Activated naive CD8-positive, alpha-beta T cell treated with anti-CD3 and anti-CD28 coated beads, Interleukin-2, amount 10 ng/mL, durations not matched to agents 7 days and 5 days (primary cell): ENCODE measurements around the gene KDM1B. TPM values are rescaled to one million over a fixed set of nuclear protein-coding genes. Genes with fewer than 3 reads are reported as not detected.

Experiments used
- ATAC-seq: fragments of 150-1000 bp; cut with Tn5 transposase; one replicate; pipeline ENCODE4 v1.10.0; 2021; ENCODE audit warnings: low read depth, moderate library complexity
- POLR2A ChIA-PET: fragments of 350-600 bp; sonication (Branson Sonifier 250); formaldehyde crosslinking; loops from one replicate; lab custom pipeline; 2021; ENCODE audit warnings: antibody characterized with exemption; lab: Charles Lee
- DNase-seq: peaks from one replicate; pipeline ENCODE4 v3.0.0; 2021
- H3K27ac Mint-ChIP-seq: one replicate; pipeline ENCODE4 v1.8.0; 2022; ENCODE audit warnings: mild to moderate bottlenecking, mixed read lengths
- H3K27me3 Mint-ChIP-seq: one replicate; pipeline ENCODE4 v1.8.0; 2022; ENCODE audit warnings: mild to moderate bottlenecking, moderate library complexity, mixed read lengths
- H3K36me3 Mint-ChIP-seq: one replicate; pipeline ENCODE4 v1.8.0; 2021; ENCODE audit warnings: mild to moderate bottlenecking, mixed read lengths
- H3K4me1 Mint-ChIP-seq: one replicate; pipeline ENCODE4 v1.8.0; 2021; ENCODE audit warnings: mixed read lengths
- H3K4me3 Mint-ChIP-seq: one replicate; pipeline ENCODE4 v1.8.0; 2022; ENCODE audit warnings: mild to moderate bottlenecking, moderate library complexity, mixed read lengths
- H3K9me3 Mint-ChIP-seq: one replicate; pipeline ENCODE4 v1.8.0; 2021; ENCODE audit warnings: mixed read lengths
- total RNA-seq, 2 experiments: library from RNA; stranded (reverse); gene quantifications; one replicate each; pipeline ENCODE4 v1.2.3, GENCODE V29; 2021

KDM1B gene
- total RNA-seq, 2 experiments from 2014 or later: 9.7 to 10.2 TPM

- DNase-seq (no peak), ATAC-seq (no peak)
- Mint-ChIP-seq H3K27ac (no peak overlapping the region), H3K4me1 (peaks cover 23% of the 10 kb centered on the region), H3K4me3 (no peak overlapping the region), H3K27me3 (no peaks in the 10 kb centered on the region), H3K9me3 (peaks cover 18% of the 10 kb centered on the region), H3K36me3 (peaks cover 74% of the 10 kb centered on the region)
- POLR2A ChIA-PET: no interaction called here
Measured at GRCh38 chr6:18235524-18235923, 80.3 kb downstream of the KDM1B start.

- ATAC-seq: no peak
- peaks cover 68% of the 10 kb centered on the region for H3K36me3 Mint-ChIP-seq
- no peak for DNase-seq
- no peak overlapping the region for H3K4me3 Mint-ChIP-seq
- no peaks in the 10 kb centered on the region for H3K27me3 Mint-ChIP-seq
- peaks cover 22% of the 10 kb centered on the region for H3K4me1 Mint-ChIP-seq
- POLR2A ChIA-PET: interaction anchor here (0.7 kb wide), 1 partner anchor 30 kb away, joined by 5 read pairs; no protein-coding TSS in a partner anchor
- H3K9me3 Mint-ChIP-seq: peaks cover 11% of the 10 kb centered on the region
- no peak overlapping the region for H3K27ac Mint-ChIP-seq
Measured at GRCh38 chr6:18237167-18237566, 81.9 kb downstream of the KDM1B start.

GRCh38 chr6:18240230-18240629, 85.0 kb downstream of the KDM1B start:
- Mint-ChIP-seq H3K9me3 (peaks cover 5% of the 10 kb centered on the region), H3K27ac (no peak overlapping the region), H3K27me3 (no peaks in the 10 kb centered on the region), H3K4me3 (no peak overlapping the region), H3K36me3 (peaks cover 69% of the 10 kb centered on the region), H3K4me1 (peaks cover 29% of the 10 kb centered on the region)
- POLR2A ChIA-PET: no interaction called here
- DNase-seq (no peak), ATAC-seq (no peak)

- Mint-ChIP-seq H3K27me3 (no peaks in the 10 kb centered on the region), H3K4me3 (no peak overlapping the region), H3K4me1 (peaks cover 38% of the 10 kb centered on the region), H3K9me3 (peaks cover 12% of the 10 kb centered on the region), H3K36me3 (peaks cover 70% of the 10 kb centered on the region), H3K27ac (peak overlapping the region; percentile 21)
- POLR2A ChIA-PET: interaction anchor here (0.6 to 1.0 kb wide), 3 partner anchors 12 to 41 kb away, joined by 4 to 5 read pairs (median 5); no protein-coding TSS in a partner anchor
- DNase-seq (no peak), ATAC-seq (no peak)
Measured at GRCh38 chr6:18241208-18242038, 86.2 kb downstream of the KDM1B start.

- ATAC-seq: no peak
- peaks cover 76% of the 10 kb centered on the region for H3K36me3 Mint-ChIP-seq
- no peak for DNase-seq
- H3K27me3 Mint-ChIP-seq: no peaks in the 10 kb centered on the region
- H3K9me3 Mint-ChIP-seq: peaks cover 14% of the 10 kb centered on the region
- H3K4me3 Mint-ChIP-seq: no peak overlapping the region
- POLR2A ChIA-PET: interaction anchor here (0.8 to 1.0 kb wide), 2 partner anchors 11 to 42 kb away, joined by 4 to 5 read pairs; no protein-coding TSS in a partner anchor
- peak overlapping the region; percentile 58 for H3K27ac Mint-ChIP-seq
- peaks cover 44% of the 10 kb centered on the region for H3K4me1 Mint-ChIP-seq
Measured at GRCh38 chr6:18242062-18242851, 87.0 kb downstream of the KDM1B start.

GRCh38 chr6:18243302-18243893, 88.2 kb downstream of the KDM1B start:
- ATAC-seq: no peak
- Mint-ChIP-seq H3K27ac (peak overlapping the region; percentile 19), H3K27me3 (no peaks in the 10 kb centered on the region), H3K9me3 (peaks cover 14% of the 10 kb centered on the region), H3K4me1 (peaks cover 44% of the 10 kb centered on the region), H3K4me3 (no peak overlapping the region), H3K36me3 (peaks cover 80% of the 10 kb centered on the region)
- DNase-seq: no peak
- POLR2A ChIA-PET: no interaction called here

GRCh38 chr6:18244251-18244650, 89.0 kb downstream of the KDM1B start:
- Mint-ChIP-seq H3K4me1 (peaks cover 45% of the 10 kb centered on the region), H3K27me3 (no peaks in the 10 kb centered on the region), H3K27ac (no peak overlapping the region), H3K4me3 (no peak overlapping the region), H3K36me3 (peaks cover 85% of the 10 kb centered on the region), H3K9me3 (peaks cover 15% of the 10 kb centered on the region)
- POLR2A ChIA-PET: interaction anchor here (0.7 kb wide), 1 partner anchor 355 kb away, joined by 3 read pairs; no protein-coding TSS in a partner anchor
- DNase-seq: no peak
- no peak for ATAC-seq

GRCh38 chr6:18245079-18245478, 89.9 kb downstream of the KDM1B start:
- Mint-ChIP-seq H3K27me3 (no peaks in the 10 kb centered on the region), H3K36me3 (peaks cover 86% of the 10 kb centered on the region), H3K4me3 (no peak overlapping the region), H3K27ac (no peak overlapping the region), H3K9me3 (peaks cover 15% of the 10 kb centered on the region), H3K4me1 (peaks cover 45% of the 10 kb centered on the region)
- ATAC-seq (no peak), DNase-seq (no peak)
- POLR2A ChIA-PET: no interaction called here

- Mint-ChIP-seq H3K36me3 (peaks cover 86% of the 10 kb centered on the region), H3K4me1 (peaks cover 45% of the 10 kb centered on the region), H3K9me3 (peaks cover 15% of the 10 kb centered on the region), H3K4me3 (peak overlapping the region; percentile 19), H3K27me3 (no peaks in the 10 kb centered on the region), H3K27ac (peak overlapping the region; percentile 21)
- ATAC-seq (peak; percentile 25), DNase-seq (no peak)
- POLR2A ChIA-PET: no interaction called here
Measured at GRCh38 chr6:18245642-18246041, 90.4 kb downstream of the KDM1B start.

GRCh38 chr6:18246205-18246604, 91.0 kb downstream of the KDM1B start:
- no peak for ATAC-seq
- Mint-ChIP-seq H3K36me3 (peaks cover 84% of the 10 kb centered on the region), H3K27ac (peak overlapping the region; percentile 21), H3K4me1 (peaks cover 42% of the 10 kb centered on the region), H3K9me3 (peaks cover 15% of the 10 kb centered on the region), H3K4me3 (no peak overlapping the region), H3K27me3 (no peaks in the 10 kb centered on the region)
- POLR2A ChIA-PET: no interaction called here
- no peak for DNase-seq

GRCh38 chr6:18247002-18247401, 91.8 kb downstream of the KDM1B start:
- H3K9me3 Mint-ChIP-seq: peaks cover 15% of the 10 kb centered on the region
- H3K4me3 Mint-ChIP-seq: no peak overlapping the region
- POLR2A ChIA-PET: interaction anchor here (1.2 kb wide), 1 partner anchor 13 kb away, joined by 3 read pairs; no protein-coding TSS in a partner anchor
- H3K36me3 Mint-ChIP-seq: peaks cover 86% of the 10 kb centered on the region
- no peaks in the 10 kb centered on the region for H3K27me3 Mint-ChIP-seq
- no peak overlapping the region for H3K27ac Mint-ChIP-seq
- ATAC-seq (no peak), DNase-seq (no peak)
- H3K4me1 Mint-ChIP-seq: peaks cover 38% of the 10 kb centered on the region

- Mint-ChIP-seq H3K36me3 (peaks cover 79% of the 10 kb centered on the region), H3K27ac (no peak overlapping the region), H3K4me1 (peaks cover 24% of the 10 kb centered on the region), H3K4me3 (no peak overlapping the region), H3K27me3 (no peaks in the 10 kb centered on the region), H3K9me3 (peaks cover 13% of the 10 kb centered on the region)
- DNase-seq (no peak), ATAC-seq (no peak)
- POLR2A ChIA-PET: no interaction called here
Measured at GRCh38 chr6:18248698-18249097, 93.5 kb downstream of the KDM1B start.

- Mint-ChIP-seq H3K4me3 (no peak overlapping the region), H3K4me1 (peaks cover 23% of the 10 kb centered on the region), H3K27me3 (no peaks in the 10 kb centered on the region), H3K36me3 (peaks cover 74% of the 10 kb centered on the region), H3K9me3 (peaks cover 13% of the 10 kb centered on the region), H3K27ac (no peak overlapping the region)
- DNase-seq (no peak), ATAC-seq (no peak)
- POLR2A ChIA-PET: no interaction called here
Measured at GRCh38 chr6:18249271-18249670, 94.0 kb downstream of the KDM1B start.
